Measurements from ENCODE around the gene CAPN11. TPM values are rescaled to one million over a fixed set of nuclear protein-coding genes. Genes with fewer than 3 reads are reported as not detected.

CAPN11 gene
- polyA plus RNA-seq, 1 donor from 2014 or later, result not detected

DNA sequence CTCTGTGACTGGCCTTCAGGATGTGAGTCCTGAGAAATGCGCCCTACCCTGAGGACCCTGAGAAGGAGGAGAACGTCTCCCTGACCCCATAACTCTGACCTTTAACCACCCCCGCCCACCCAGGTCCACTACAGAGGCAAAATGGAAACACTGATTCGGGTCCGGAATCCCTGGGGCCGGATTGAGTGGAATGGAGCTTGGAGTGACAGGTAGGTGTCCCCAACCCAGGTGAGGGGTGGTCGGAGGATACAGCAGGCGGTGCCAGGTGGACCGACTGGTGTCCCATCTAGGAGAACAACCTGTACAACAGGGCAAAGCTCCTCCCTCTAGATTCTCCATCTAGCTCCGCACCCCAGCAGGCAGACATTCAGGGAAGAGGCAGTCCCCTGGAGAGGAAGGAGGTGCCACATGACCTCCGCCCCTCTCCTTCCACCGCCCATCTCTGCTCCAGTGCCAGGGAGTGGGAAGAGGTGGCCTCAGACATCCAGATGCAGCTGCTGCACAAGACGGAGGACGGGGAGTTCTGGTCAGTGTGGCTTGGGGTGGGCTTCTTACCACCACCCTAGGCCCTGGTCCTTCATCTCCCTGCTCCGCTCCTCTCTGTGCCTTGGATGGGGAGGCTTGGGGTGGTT, 17.6 kb downstream of the CAPN11 start:
- H3K9me2 ChIP-seq (ENCODE audit: insufficient read depth, low read length), result no peaks in the 10 kb centered on the region
- no peak overlapping the region for H3K4me3 ChIP-seq (ENCODE audit: low read length)
- no peaks in the 10 kb centered on the region for H3F3A ChIP-seq (ENCODE audit: insufficient read depth, low read length, poor library complexity, severe bottlenecking)
- H2AFZ ChIP-seq (ENCODE audit: low read depth, low read length), result no peak overlapping the region
- no peaks in the 10 kb centered on the region for H4K20me1 ChIP-seq (ENCODE audit: insufficient read depth)
- no peaks in the 10 kb centered on the region for H3K36me3 ChIP-seq (ENCODE audit: insufficient read depth, low read length)
- no peak overlapping the region for H3K4me2 ChIP-seq (ENCODE audit: low read length)
- H3K27ac ChIP-seq (ENCODE audit: low read length), result no peak overlapping the region
- H3K9ac ChIP-seq (ENCODE audit: low read length), result no peak overlapping the region
- no peaks in the 10 kb centered on the region for H3K79me2 ChIP-seq (replicated peaks; ENCODE audit: insufficient read depth, low read length)
- H3K27me3 ChIP-seq (ENCODE audit: insufficient read depth, low read depth, low read length), result no peaks in the 10 kb centered on the region
- no peak for TF ChIP-seq TAF1 (IDR thresholded peaks at IDR 0.05; ENCODE audit: low read depth)
- TF ChIP-seq MXI1 (conservative IDR thresholded peaks at IDR 0.05; ENCODE audit: poor library complexity, severe bottlenecking), result no peak
- no peak for TF ChIP-seq SMC3 (conservative IDR thresholded peaks at IDR 0.05; ENCODE audit: poor library complexity)
- no peak for TF ChIP-seq RAD21 (conservative IDR thresholded peaks at IDR 0.05)
- TF ChIP-seq, protein P1, sequence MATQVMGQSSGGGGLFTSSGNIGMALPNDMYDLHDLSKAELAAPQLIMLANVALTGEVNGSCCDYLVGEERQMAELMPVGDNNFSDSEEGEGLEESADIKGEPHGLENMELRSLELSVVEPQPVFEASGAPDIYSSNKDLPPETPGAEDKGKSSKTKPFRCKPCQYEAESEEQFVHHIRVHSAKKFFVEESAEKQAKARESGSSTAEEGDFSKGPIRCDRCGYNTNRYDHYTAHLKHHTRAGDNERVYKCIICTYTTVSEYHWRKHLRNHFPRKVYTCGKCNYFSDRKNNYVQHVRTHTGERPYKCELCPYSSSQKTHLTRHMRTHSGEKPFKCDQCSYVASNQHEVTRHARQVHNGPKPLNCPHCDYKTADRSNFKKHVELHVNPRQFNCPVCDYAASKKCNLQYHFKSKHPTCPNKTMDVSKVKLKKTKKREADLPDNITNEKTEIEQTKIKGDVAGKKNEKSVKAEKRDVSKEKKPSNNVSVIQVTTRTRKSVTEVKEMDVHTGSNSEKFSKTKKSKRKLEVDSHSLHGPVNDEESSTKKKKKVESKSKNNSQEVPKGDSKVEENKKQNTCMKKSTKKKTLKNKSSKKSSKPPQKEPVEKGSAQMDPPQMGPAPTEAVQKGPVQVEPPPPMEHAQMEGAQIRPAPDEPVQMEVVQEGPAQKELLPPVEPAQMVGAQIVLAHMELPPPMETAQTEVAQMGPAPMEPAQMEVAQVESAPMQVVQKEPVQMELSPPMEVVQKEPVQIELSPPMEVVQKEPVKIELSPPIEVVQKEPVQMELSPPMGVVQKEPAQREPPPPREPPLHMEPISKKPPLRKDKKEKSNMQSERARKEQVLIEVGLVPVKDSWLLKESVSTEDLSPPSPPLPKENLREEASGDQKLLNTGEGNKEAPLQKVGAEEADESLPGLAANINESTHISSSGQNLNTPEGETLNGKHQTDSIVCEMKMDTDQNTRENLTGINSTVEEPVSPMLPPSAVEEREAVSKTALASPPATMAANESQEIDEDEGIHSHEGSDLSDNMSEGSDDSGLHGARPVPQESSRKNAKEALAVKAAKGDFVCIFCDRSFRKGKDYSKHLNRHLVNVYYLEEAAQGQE (IDR thresholded peaks at IDR 0.05; ENCODE audit: borderline replicate concordance), result no peak
- TF ChIP-seq EP300 (conservative IDR thresholded peaks at IDR 0.05; ENCODE audit: poor library complexity, severe bottlenecking), result no peak
- TF ChIP-seq, protein P2, sequence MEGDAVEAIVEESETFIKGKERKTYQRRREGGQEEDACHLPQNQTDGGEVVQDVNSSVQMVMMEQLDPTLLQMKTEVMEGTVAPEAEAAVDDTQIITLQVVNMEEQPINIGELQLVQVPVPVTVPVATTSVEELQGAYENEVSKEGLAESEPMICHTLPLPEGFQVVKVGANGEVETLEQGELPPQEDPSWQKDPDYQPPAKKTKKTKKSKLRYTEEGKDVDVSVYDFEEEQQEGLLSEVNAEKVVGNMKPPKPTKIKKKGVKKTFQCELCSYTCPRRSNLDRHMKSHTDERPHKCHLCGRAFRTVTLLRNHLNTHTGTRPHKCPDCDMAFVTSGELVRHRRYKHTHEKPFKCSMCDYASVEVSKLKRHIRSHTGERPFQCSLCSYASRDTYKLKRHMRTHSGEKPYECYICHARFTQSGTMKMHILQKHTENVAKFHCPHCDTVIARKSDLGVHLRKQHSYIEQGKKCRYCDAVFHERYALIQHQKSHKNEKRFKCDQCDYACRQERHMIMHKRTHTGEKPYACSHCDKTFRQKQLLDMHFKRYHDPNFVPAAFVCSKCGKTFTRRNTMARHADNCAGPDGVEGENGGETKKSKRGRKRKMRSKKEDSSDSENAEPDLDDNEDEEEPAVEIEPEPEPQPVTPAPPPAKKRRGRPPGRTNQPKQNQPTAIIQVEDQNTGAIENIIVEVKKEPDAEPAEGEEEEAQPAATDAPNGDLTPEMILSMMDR (IDR thresholded peaks at IDR 0.05; ENCODE audit: poor library complexity, severe bottlenecking), result no peak
- no peak for TF ChIP-seq EZH2 (IDR thresholded peaks at IDR 0.05; ENCODE audit: borderline replicate concordance, insufficient read depth, low read length, poor library complexity, severe bottlenecking)
- TF ChIP-seq POLR2AphosphoS5 (IDR thresholded peaks at IDR 0.05), result no peak
- no peaks in the 10 kb centered on the region for H3K9me3 ChIP-seq (ENCODE audit: low read length)

DNA sequence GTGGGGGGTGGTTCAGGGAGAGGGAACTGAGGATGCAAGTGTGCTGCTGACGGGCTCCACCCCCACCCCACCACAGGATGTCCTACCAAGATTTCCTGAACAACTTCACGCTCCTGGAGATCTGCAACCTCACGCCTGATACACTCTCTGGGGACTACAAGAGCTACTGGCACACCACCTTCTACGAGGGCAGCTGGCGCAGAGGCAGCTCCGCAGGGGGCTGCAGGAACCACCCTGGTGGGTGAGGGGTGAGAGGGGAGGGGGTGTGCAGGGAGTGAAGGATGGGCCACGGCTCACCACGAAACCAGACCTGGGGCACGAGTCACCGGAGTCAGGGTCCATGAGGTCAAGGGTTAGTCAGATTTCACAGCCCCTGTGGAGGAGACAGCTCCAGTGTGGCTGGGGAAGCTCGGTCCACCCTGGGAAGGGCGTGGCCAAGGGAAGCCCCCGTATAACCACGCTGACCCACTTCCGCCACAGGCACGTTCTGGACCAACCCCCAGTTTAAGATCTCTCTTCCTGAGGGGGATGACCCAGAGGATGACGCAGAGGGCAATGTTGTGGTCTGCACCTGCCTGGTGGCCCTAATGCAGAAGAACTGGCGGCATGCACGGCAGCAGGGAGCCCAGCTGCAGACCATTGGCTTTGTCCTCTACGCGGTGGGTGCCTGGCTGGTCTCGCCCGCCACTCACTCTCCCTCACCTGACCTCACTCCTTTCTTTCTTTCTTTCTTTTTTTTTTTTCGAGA, 18.3 kb downstream of the CAPN11 start:
- Histone ChIP-seq H3K9ac (ENCODE audit: low read length) (no peak overlapping the region), H3K27ac (ENCODE audit: low read length) (no peak overlapping the region), H2AFZ (ENCODE audit: low read depth, low read length) (no peak overlapping the region), H3K27me3 (ENCODE audit: insufficient read depth, low read depth, low read length) (no peaks in the 10 kb centered on the region), H3K79me2 (replicated peaks; ENCODE audit: insufficient read depth, low read length) (no peaks in the 10 kb centered on the region), H3K36me3 (ENCODE audit: insufficient read depth, low read length) (no peaks in the 10 kb centered on the region), H3K9me3 (ENCODE audit: low read length) (no peaks in the 10 kb centered on the region), H3K9me2 (ENCODE audit: insufficient read depth, low read length) (no peaks in the 10 kb centered on the region), H3K4me2 (ENCODE audit: low read length) (no peak overlapping the region), H4K20me1 (ENCODE audit: insufficient read depth) (no peaks in the 10 kb centered on the region), H3F3A (ENCODE audit: insufficient read depth, low read length, poor library complexity, severe bottlenecking) (no peaks in the 10 kb centered on the region), H3K4me3 (ENCODE audit: low read length) (no peak overlapping the region)
- no peak for TF ChIP-seq RAD21 (conservative IDR thresholded peaks at IDR 0.05)
- TF ChIP-seq, protein P2 (IDR thresholded peaks at IDR 0.05; ENCODE audit: poor library complexity, severe bottlenecking), result no peak
- TF ChIP-seq EZH2 (IDR thresholded peaks at IDR 0.05; ENCODE audit: borderline replicate concordance, insufficient read depth, low read length, poor library complexity, severe bottlenecking), result no peak
- TF ChIP-seq, protein P1 (IDR thresholded peaks at IDR 0.05; ENCODE audit: borderline replicate concordance), result no peak
- no peak for TF ChIP-seq MXI1 (conservative IDR thresholded peaks at IDR 0.05; ENCODE audit: poor library complexity, severe bottlenecking)
- TF ChIP-seq EP300 (conservative IDR thresholded peaks at IDR 0.05; ENCODE audit: poor library complexity, severe bottlenecking), result no peak

All from neural cell (in vitro differentiated cells).